Fibroblast of lung (primary cell): ENCODE measurements around the gene ITGA5. TPM values are rescaled to one million over a fixed set of nuclear protein-coding genes. Genes with fewer than 3 reads are reported as not detected.

Experiments used
- DNase-seq, 2 donors: peaks; one replicate each; pipeline versions ENCODE4 v3.0.0 to v3.0.0-alpha.2; 2010; ENCODE audit warnings: low read depth in 2 of 2
- H2AFZ ChIP-seq: 2 replicates; pipeline ENCODE4 v1.5.1; 2012; ENCODE audit warnings: low read length, control low read depth, inconsistent platforms
- H3K27ac ChIP-seq: 2 replicates; pipeline ENCODE4 v1.5.1; 2011; ENCODE audit warnings: low read length, control low read depth; ENCODE audit not compliant: insufficient read depth
- H3K27me3 ChIP-seq: 2 replicates; pipeline ENCODE4 v1.5.1; 2011; ENCODE audit warnings: mild to moderate bottlenecking, low read length; ENCODE audit not compliant: control insufficient read depth, insufficient read depth
- H3K36me3 ChIP-seq: 2 replicates; pipeline ENCODE4 v1.5.1; 2011; ENCODE audit warnings: low read length; ENCODE audit not compliant: control insufficient read depth, insufficient read depth
- H3K4me1 ChIP-seq: 2 replicates; pipeline ENCODE4 v1.5.1; 2011; ENCODE audit warnings: low read length; ENCODE audit not compliant: control insufficient read depth, insufficient read depth; ENCODE audit errors: extremely low read depth
- H3K4me2 ChIP-seq: 2 replicates; pipeline ENCODE4 v1.5.1; 2011; ENCODE audit warnings: low read length, control low read depth; ENCODE audit not compliant: insufficient read depth; ENCODE audit errors: extremely low read depth
- H3K4me3 ChIP-seq, 4 experiments: fragments of 200-600 bp in 1 of 4; sonication (generic) in 1 of 4; replicated peaks in 1 of 4; 2 replicates each; pipeline ENCODE4 v1.5.1; 2011 to 2016; ENCODE audit warnings: low read length in 4 of 4, low read depth in 3 of 4, mild to moderate bottlenecking in 3 of 4, control low read depth in 2 of 4, inconsistent platforms in 1 of 4, mixed read lengths in 1 of 4; ENCODE audit not compliant: insufficient read depth in 1 of 4; ENCODE audit errors: control extremely low read depth in 1 of 4
- H3K79me2 ChIP-seq: 2 replicates; pipeline ENCODE4 v1.5.1; 2012; ENCODE audit warnings: mild to moderate bottlenecking, low read length, inconsistent platforms; ENCODE audit not compliant: control insufficient read depth, insufficient read depth
- H3K9ac ChIP-seq: 2 replicates; pipeline ENCODE4 v1.5.1; 2011; ENCODE audit warnings: mild to moderate bottlenecking, low read length, control low read depth; ENCODE audit not compliant: insufficient read depth
- H3K9me3 ChIP-seq: 2 replicates; pipeline ENCODE4 v1.5.1; 2012; ENCODE audit warnings: low read depth, low read length; ENCODE audit not compliant: control insufficient read depth, insufficient read depth
- H4K20me1 ChIP-seq: 2 replicates; pipeline ENCODE4 v1.5.1; 2011; ENCODE audit warnings: low read length; ENCODE audit not compliant: control insufficient read depth, insufficient read depth; ENCODE audit errors: extremely low read depth
- CTCF ChIP-seq, 2 donors: IDR thresholded peaks in 1 of 2; conservative IDR thresholded peaks in 1 of 2; 1 replicate in 1 of 2; 2 replicates in 1 of 2; pipeline ENCODE4 v1.5.1; 2011 to 2012; ENCODE audit warnings: low read length in 2 of 2, control low read depth in 1 of 2, inconsistent platforms in 1 of 2, low read depth in 1 of 2, mild to moderate bottlenecking in 1 of 2
- EZH2 ChIP-seq: IDR thresholded peaks from 2 replicates; pipeline ENCODE4 v1.5.1; 2012; ENCODE audit warnings: low read length, control low read depth, mild to moderate bottlenecking; ENCODE audit errors: missing control alignments
- polyA plus RNA-seq, 2 donors: library from polyadenylated mRNA; depleted of rRNA in 1 of 2; stranded (reverse) in 1 of 2; unstranded in 1 of 2; fragments of >200 nt; gene quantifications; 2 replicates each; pipeline ENCODE4 v1.2.1, GENCODE V29; 2011 to 2012; ENCODE audit warnings: missing spikeins in 1 of 2
- total RNA-seq: library from RNA; depleted of rRNA; stranded (reverse); fragments of >200 nt; gene quantifications from 2 replicates; pipeline ENCODE4 v1.2.1, GENCODE V29; 2014

The ITGA5 gene
- total and polyA plus RNA-seq, 2 donors (not counting 1 experiment from before 2014, with no cell fraction given): 199 to 232 TPM

- Histone ChIP-seq H3K27me3 (no peaks in the 10 kb centered on the region), H4K20me1 (no peaks in the 10 kb centered on the region), H3K27ac (peak overlapping the region; percentile 85), H3K9me3 (no peaks in the 10 kb centered on the region), H3K36me3 (peaks cover 3% of the 10 kb centered on the region), H3K9ac (peak overlapping the region; percentile 91), H3K79me2 (peaks cover 64% of the 10 kb centered on the region), H3K4me2 (peak overlapping the region; percentile 88), H3K4me3 (peak overlapping the region; percentile 80 to 97 (median 89)), H2AFZ (no peak overlapping the region), H3K4me1 (peaks cover 39% of the 10 kb centered on the region)
- no peak for TF ChIP-seq EZH2
- TF ChIP-seq CTCF (conservative IDR thresholded peaks at IDR 0.05 in 1 of 2, IDR thresholded peaks at IDR 0.05 in 1 of 2; ENCODE audit: low read depth in 1 of 2, low read length in 2 of 2): no peak
- DNase-seq: peak in 1 of 2 donors; percentile 39
Measured at GRCh38 chr12:54417712-54418440, 1.2 kb downstream of the ITGA5 start.

- Histone ChIP-seq H3K36me3 (peaks cover 3% of the 10 kb centered on the region), H3K4me3 (peak overlapping the region; percentile 80 to 97 (median 89)), H3K9me3 (no peaks in the 10 kb centered on the region), H4K20me1 (no peaks in the 10 kb centered on the region), H3K27me3 (no peaks in the 10 kb centered on the region), H3K9ac (peak overlapping the region; percentile 26), H3K27ac (peak overlapping the region; percentile 85), H3K4me1 (peaks cover 48% of the 10 kb centered on the region), H2AFZ (no peak overlapping the region), H3K79me2 (peaks cover 73% of the 10 kb centered on the region), H3K4me2 (peak overlapping the region; percentile 88)
- peak in 1 of 2 donors; percentile 57 for DNase-seq
- no peak for TF ChIP-seq EZH2
- TF ChIP-seq CTCF (conservative IDR thresholded peaks at IDR 0.05 in 1 of 2, IDR thresholded peaks at IDR 0.05 in 1 of 2; ENCODE audit: low read depth in 1 of 2, low read length in 2 of 2): no peak
Measured at GRCh38 chr12:54416687-54417603, 2.1 kb downstream of the ITGA5 start.
